Upper lobe of left lung (tissue), 4 donors: ENCODE measurements around the gene ATAD1.

ENCODE experiments used
- POLR2A ChIP-seq, 4 donors: fragments of 450-650 bp; IDR thresholded peaks; one replicate each; pipeline ENCODE4 v1.5.1; 2016 to 2017; ENCODE audit warnings: antibody characterized with exemption in 4 of 4, mild to moderate bottlenecking in 2 of 4
- POLR2AphosphoS5 ChIP-seq, 2 donors: sonication (generic); formaldehyde crosslinking; IDR thresholded peaks; one replicate each; pipeline ENCODE4 v1.5.1; 2017; ENCODE audit warnings: antibody characterized with exemption in 2 of 2
- TF ChIP-seq, protein P1 (sequence below), 6 experiments: fragments of 450-650 bp in 4 of 6; fragments of 200-600 bp in 2 of 6; sonication (generic) in 2 of 6; IDR thresholded peaks; one replicate each; pipeline ENCODE4 v1.5.1; 2016 to 2019; ENCODE audit warnings: antibody characterized with exemption in 6 of 6

DNA sequence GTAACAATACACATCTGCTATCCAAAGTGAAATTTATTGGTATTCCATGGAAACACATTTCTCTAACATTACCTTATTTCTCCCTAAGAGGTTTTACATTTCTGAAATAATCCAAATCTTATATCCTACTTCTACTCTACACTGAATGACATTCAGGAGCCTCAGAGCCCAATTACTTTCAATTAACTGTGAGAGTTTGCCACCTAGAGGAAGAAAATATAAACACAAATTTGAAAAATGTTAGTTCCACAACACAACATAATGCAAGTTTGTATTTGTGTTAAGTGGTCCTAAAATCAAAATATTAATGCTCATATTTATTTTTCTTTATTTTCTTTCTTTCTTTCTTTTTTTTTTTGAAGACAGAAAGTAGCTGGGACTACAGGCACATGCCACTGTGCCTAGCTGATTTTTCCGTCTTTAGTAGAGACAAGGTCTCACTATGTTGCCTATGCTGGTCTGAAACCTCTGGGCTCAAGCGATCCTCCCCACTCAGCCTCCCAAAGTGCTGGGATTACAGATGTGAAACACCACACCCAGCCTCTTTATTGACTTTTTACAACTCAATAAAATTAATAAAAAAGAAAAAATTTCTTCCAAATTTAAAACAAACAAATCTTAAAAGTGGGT, 46.0 kb downstream of the ATAD1 start:
- TF ChIP-seq, protein P1, sequence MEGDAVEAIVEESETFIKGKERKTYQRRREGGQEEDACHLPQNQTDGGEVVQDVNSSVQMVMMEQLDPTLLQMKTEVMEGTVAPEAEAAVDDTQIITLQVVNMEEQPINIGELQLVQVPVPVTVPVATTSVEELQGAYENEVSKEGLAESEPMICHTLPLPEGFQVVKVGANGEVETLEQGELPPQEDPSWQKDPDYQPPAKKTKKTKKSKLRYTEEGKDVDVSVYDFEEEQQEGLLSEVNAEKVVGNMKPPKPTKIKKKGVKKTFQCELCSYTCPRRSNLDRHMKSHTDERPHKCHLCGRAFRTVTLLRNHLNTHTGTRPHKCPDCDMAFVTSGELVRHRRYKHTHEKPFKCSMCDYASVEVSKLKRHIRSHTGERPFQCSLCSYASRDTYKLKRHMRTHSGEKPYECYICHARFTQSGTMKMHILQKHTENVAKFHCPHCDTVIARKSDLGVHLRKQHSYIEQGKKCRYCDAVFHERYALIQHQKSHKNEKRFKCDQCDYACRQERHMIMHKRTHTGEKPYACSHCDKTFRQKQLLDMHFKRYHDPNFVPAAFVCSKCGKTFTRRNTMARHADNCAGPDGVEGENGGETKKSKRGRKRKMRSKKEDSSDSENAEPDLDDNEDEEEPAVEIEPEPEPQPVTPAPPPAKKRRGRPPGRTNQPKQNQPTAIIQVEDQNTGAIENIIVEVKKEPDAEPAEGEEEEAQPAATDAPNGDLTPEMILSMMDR (IDR thresholded peaks at IDR 0.05): peak; percentile 31 to 59 (median 48)
- TF ChIP-seq POLR2A (IDR thresholded peaks at IDR 0.05) (no peak), POLR2AphosphoS5 (IDR thresholded peaks at IDR 0.05) (no peak)
